Medulla oblongata (tissue), 1 donor: ENCODE results near the gene FSD1.
"Not testable (repeated sequence)": the region's sequence is repeated elsewhere in the genome, so short reads cannot be mapped to it uniquely, and the experiment has no call there.

Experiments used
- DNase-seq: peaks from one replicate; pipeline ENCODE4 v3.0.0-alpha.2; 2015; ENCODE audit errors: extremely low spot score

Gene FSD1

DNA sequence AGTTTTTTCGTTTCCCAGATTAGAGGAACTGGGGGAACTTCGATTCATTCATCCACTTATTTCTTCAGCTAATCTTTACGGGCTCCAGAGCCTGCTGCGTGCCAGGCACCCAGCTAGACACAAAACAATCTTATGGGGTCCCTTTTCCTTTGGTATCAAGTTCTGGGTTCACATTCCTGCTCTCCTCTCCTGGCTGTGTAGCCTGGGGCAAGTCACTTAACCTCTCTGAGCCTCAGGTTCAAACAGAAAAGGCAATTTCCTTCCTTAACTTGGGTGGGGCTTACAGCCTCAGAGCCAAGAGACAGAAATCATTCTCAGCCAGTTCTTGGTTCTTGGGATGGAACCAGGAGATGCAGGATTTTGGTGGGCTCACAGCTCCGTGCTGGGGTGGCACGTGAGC is 19.4 kb upstream of the FSD1 start:
- no peak for DNase-seq

DNA sequence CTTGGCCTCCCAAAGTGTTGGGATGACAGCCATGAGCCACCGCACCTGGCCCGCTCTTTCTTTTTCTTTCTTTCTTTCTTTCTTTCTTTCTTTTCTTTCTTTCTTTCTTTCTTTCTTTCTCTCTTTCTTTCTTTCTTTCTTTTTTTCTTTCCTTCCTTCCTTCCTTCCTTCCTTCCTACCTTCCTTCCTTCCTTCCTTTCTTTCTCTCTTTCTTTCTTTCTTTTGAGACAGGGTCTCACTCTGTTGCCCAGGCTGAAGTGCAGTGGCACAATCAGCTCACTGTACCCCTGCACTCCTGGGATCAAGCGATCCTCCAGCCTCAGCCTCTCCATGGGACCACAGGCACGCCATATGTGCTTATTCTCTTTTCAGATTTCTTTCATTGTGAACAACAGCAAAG is 18.3 kb upstream of the FSD1 start:
- not testable (repeated sequence) for DNase-seq

DNA sequence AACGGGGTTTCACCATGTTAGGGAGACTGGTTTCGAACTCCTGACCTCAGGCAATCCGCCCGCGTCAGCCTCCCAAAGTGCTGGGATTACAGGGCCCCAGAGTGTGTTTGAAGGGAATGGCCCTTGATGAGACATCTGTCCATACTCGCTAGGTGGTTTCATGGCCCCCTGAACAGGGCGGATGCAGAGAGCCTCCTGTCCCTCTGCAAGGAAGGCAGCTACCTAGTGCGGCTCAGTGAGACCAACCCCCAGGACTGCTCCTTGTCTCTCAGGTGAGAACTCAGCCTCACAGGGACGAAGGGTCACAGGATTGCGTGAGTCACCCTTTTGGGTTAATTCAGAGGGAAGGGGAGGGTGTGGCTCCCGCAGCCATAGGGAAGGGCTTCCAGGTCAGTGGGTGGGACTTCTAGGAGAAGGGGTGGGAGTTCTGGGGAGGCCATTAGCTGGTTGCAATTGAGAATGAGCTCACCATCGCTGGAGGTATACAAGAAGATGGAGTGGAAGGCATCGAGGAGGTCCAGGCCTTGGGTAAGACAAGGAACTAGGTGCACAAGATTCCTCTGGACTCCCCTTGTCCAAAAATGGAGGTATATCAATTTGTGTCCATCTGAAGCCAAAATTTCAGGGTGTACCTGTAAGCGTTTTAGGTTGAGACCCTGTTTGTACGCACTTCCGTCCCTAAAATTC is 16.2 kb upstream of the FSD1 start:
- no peak for DNase-seq

GRCh38 chr19:4291184-4291732 is 13.1 kb upstream of the FSD1 start:
- no peak for DNase-seq

- DNase-seq = no peak
These were observed 11.9 kb upstream of the FSD1 start for GRCh38 chr19:4292515-4292914.

GRCh38 chr19:4294389-4294788 is 10.0 kb upstream of the FSD1 start:
- DNase-seq = no peak

- peak; percentile 16 for DNase-seq
These were observed 8.2 kb upstream of the FSD1 start for GRCh38 chr19:4295972-4296771.

DNA sequence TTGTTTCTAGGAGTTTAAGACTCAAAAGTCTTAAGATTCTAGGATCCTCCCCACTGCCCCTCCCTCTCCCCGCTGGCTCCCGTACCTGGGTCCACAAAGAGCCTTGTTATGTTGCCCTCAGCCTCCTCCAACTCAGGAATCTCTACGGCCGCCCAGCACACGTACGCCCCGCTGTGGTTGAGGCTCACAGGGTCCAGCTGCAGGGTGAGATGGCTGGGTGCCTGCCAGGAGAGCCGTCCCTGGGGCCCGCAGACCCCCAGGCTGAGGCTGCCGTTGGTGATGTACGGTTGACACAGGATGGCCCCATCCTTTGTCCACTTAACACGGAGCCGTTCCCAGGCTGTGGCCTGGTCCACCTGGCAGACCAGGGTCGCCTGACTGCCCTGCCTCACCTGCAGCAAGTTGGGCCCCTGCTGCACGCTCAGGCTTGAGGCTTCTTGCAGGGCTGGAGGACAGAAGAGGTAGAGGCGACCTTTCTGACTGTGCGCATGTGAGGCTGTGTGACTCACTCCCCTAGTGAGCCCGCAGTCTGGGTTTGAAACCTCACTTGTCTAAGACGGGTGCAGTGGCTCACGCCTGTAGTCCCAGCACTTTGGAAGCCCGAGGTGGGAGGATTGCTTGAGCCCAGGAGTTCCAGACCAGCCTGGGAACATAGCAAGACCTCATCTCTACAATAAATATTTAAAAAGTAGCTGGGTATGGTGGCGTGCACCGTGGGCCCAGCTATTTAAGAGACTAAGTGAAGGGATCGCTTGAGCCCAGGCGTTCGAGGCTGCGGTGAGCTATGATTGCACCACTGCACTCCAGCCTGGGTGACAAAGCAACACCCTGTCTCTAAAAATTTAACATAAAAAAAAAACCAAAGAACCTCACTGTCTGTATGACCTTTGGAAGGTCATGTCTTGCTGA is 6.2 kb upstream of the FSD1 start:
- DNase-seq = no peak

GRCh38 chr19:4298810-4299550 is 5.4 kb upstream of the FSD1 start:
- no peak for DNase-seq

GRCh38 chr19:4300589-4300988 is 3.8 kb upstream of the FSD1 start:
- no peak for DNase-seq

DNA sequence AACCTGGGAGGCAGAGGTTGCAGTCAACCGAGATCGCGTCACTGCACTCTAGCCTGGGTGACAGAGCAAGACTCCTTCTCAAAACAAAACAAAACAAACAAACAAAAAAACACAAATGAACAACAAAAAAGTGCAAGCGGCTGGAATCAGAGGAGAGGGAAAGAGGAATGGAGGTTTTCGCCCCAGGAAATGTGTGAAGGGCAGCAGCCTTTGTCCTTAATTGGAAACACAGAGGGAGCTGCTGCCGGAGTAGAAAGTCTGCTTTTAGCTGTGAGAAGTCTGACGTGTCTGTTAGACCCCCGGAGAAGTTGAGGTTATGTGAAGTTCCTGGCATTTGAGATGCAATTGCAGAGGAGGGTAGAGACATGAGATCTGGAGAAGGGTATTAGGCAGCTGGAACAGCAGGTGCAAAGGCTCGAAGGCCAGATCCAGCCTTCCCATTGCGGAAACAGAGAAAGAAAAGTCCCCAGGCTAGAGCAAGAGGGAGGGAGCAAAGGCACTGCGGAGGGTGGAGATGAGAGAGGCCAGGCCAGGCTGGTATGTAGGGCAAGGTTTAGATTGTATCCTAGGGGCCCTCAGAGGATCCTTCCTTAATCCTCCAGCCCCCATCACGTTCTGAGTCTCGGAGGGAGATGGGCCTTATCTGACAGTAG is 2.7 kb upstream of the FSD1 start:
- no peak for DNase-seq

GRCh38 chr19:4302243-4302640 is 2.2 kb upstream of the FSD1 start, which contains the start of gene TMIGD2:
Gene TMIGD2, minus strand, starts transcription at chr19:4302389. Its CDS starts 4 bp downstream, at chr19:4302385.
- DNase-seq = no peak

DNA sequence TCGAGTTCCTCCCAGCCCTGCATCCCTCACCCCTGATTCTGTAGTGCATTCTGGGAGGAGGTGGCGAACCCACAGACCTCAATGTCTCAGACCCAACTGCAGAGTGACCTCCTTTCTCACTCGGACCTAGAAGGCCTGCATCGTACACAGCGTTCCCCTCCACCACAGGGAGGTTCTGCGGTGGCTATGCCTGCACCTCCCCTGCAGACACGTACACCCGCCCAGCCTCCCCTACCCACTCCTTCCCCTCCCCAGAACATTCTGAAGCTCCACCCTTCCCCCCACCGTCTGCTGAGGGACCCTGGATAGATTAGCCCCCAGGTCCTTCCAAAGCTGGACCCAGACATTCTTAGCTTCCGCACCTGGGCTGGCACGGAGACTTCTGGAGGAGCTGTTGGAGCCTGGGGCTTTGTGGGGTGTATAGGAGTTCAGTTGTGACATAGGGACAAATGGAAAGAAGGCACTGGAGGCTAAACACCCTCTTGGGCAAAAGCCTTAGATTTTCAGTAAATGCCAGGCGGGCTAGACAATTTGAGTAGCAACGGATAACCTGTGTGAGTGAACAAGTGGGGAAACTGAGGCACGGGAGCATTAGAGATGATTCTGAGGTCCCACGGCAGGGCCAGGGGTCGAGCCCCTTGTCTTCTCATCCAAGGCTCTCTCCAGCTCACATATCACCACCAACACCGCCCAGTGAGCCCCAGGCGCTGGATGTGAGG is 420 bp upstream of the FSD1 start:
- no peak for DNase-seq

GRCh38 chr19:4305257-4305612 is 837 bp downstream of the FSD1 start:
- no peak for DNase-seq

GRCh38 chr19:4305659-4306058 is 1.3 kb downstream of the FSD1 start:
- DNase-seq = no peak

DNA sequence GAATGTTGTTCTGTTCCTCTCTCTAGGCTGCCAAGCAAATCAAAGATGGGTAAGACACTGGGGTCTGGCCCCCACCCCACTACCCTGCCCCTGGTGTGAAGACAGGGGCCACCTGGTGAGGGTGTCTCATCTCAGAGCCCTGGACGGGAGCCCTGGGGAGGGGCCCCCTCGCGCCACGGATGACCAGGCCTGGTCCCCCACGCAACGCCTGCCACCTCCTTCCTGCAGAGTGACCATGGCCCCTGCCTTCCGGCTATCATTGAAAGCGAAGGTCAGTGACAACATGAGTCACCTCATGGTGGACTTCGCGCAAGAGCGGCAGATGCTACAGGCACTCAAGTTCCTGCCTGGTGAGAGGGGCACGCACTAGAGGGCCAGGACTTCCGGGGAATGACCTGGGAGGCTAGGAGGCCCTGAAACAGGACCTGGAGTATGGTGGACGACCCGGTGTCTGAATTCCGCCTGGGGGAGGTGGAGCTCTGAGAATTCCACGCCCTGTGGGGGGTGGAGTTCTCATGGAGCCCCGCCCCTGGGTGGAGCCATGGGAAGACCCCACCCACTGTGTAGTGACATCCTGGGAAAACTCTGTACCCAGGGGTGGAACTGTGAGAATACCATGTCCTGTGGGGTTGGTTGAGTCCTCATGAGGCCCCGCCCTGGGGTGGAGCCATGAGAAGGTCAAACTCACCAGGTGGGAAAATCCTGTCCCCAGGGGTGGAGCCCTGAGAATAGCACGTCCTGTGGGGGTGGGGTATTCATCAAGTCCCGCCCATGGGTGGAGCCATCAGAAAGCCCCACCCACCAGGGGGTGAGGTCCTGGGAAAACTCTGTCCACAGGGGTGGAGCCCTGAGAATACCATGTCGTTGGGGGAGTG is 6.1 kb downstream of the FSD1 start:
- no peak for DNase-seq

DNA sequence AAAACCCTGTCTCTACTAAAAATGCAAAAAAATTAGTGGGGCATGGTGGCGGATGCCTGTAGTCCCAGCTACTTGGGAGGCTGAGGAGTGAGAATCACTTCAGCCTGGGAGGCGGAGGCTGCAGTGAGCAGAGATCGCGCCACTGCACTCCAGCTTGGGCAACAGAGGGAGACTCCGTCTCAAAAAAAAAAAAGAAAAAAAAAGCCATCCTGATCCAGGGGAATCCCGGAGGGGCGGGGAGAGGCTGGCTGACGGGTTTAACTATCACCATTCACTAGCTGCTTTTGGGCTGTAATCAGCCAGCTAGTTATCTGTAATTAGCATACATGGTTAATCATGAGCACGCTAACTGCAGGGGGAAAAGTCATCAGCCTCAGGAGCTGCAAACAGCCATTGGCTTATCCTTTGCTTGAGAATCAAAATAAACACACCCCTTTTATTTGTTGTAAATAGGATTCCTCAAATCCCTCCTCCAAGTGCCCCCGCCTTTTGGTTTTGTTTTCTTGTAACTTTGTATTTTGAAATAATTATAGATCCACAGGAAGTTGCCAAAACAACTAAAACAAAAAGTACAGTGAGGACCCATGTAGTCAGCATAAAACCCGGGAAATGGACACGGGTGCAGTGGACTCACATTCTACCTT is 9.6 kb downstream of the FSD1 start:
- no peak for DNase-seq

- DNase-seq = no peak
These were observed 12.6 kb downstream of the FSD1 start for GRCh38 chr19:4316956-4317355.

DNA sequence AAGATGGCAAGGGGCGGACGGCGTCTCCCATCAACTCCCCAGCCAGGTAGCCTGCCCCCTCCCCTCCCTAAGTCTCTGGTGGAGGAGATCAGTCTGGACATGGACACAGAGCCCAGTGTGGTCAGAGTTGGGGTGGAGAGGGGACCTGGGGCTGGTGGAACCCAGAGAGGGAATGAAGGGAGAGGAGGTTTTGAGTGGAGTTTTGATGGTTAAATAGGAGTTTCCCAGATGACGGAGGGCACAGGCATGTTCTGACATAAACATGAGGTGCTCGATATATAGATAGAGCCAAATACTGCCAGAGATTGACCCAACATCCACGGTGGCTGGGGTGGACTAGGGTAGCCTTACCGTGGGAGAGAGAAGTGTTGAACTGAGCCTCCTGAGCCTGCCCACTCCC is 14.1 kb downstream of the FSD1 start:
- DNase-seq = no peak
